CD4-positive, alpha-beta T cell (primary cell): Measurements from ENCODE around the gene ALG12. TPM values are rescaled to one million over a fixed set of nuclear protein-coding genes. Genes with fewer than 3 reads are reported as not detected.

Source experiments
- ATAC-seq: fragments of 200-7000 bp; cut with Tn5 transposase; one replicate; pipeline ENCODE4 v1.10.0; 2022; ENCODE audit warnings: mild to moderate bottlenecking; ENCODE audit not compliant: poor library complexity
- CTCF ChIA-PET: fragments of 350-600 bp; sonication (Branson Sonifier 250); formaldehyde crosslinking; loops from one replicate; lab custom pipeline; 2021; ENCODE audit warnings: antibody characterized with exemption, inconsistent platforms; lab: Charles Lee
- POLR2A ChIA-PET: fragments of 350-600 bp; sonication (Branson Sonifier 250); formaldehyde crosslinking; loops from one replicate; lab custom pipeline; 2021; ENCODE audit warnings: antibody characterized with exemption, inconsistent platforms; lab: Charles Lee
- DNase-seq, 14 experiments: peaks; one replicate each; pipeline ENCODE4 v3.0.0-alpha.2; 2013 to 2020; ENCODE audit warnings: mixed read lengths in 2 of 14
- H3K27ac ChIP-seq, 2 donors: one replicate each; pipeline versions ENCODE4 v1.5.1 to v1.7.0; 2013; ENCODE audit warnings: low read length in 2 of 2, low read depth in 1 of 2, mild to moderate bottlenecking in 1 of 2
- H3K27me3 ChIP-seq, 2 experiments: 1 replicate in 1 of 2; 2 replicates in 1 of 2; pipeline versions ENCODE4 v1.6.1 to v1.7.0; 2013; ENCODE audit warnings: low read length in 2 of 2, control low read depth in 1 of 2, mild to moderate bottlenecking in 1 of 2, moderate library complexity in 1 of 2; ENCODE audit not compliant: insufficient read depth in 2 of 2, control insufficient read depth in 1 of 2
- H3K36me3 ChIP-seq: one replicate; pipeline ENCODE4 v1.6.1; 2013; ENCODE audit warnings: low read length, control low read depth; ENCODE audit not compliant: insufficient read depth
- H3K4me1 ChIP-seq: one replicate; pipeline ENCODE4 v1.6.1; 2013; ENCODE audit warnings: low read length, control low read depth; ENCODE audit not compliant: insufficient read depth
- H3K4me3 ChIP-seq: one replicate; pipeline ENCODE4 v1.5.1; 2013; ENCODE audit warnings: mild to moderate bottlenecking, low read length, moderate library complexity
- H3K9me3 ChIP-seq, 2 experiments: 1 replicate in 1 of 2; 2 replicates in 1 of 2; pipeline versions ENCODE4 v1.6.1 to v1.7.0; 2013; ENCODE audit warnings: low read length in 2 of 2, mild to moderate bottlenecking in 2 of 2, control low read depth in 1 of 2, moderate library complexity in 1 of 2; ENCODE audit not compliant: control insufficient read depth in 1 of 2, insufficient read depth in 1 of 2
- H3K27ac Mint-ChIP-seq: one replicate; pipeline ENCODE4 v1.8.0; 2020; ENCODE audit warnings: mixed read lengths
- H3K27me3 Mint-ChIP-seq: one replicate; pipeline ENCODE4 v1.8.0; 2021; ENCODE audit warnings: mixed read lengths
- H3K36me3 Mint-ChIP-seq: one replicate; pipeline ENCODE4 v1.8.0; 2021; ENCODE audit warnings: low read depth, mixed read lengths
- H3K4me1 Mint-ChIP-seq: one replicate; pipeline ENCODE4 v1.8.0; 2021; ENCODE audit warnings: low read depth, mixed read lengths
- H3K4me3 Mint-ChIP-seq: one replicate; pipeline ENCODE4 v1.8.0; 2020; ENCODE audit warnings: mild to moderate bottlenecking, mixed read lengths
- H3K9me3 Mint-ChIP-seq: one replicate; pipeline ENCODE4 v1.8.0; 2020; ENCODE audit warnings: mixed read lengths
- intact Hi-C, 2 experiments: fragments of 100-400 bp; cut with DNase I in 1 of 2; cut with micrococcal nuclease in 1 of 2; formaldehyde crosslinking; loops; one replicate each; pipeline versions ENCODE4 v1.15.1 to v1.9.0; 2023 to 2025; cut with DNase I, micrococcal nuclease
- total RNA-seq, 174 experiments: library from RNA in 2 of 174; stranded (reverse) in 2 of 174; gene quantifications; one replicate each; pipeline ENCODE4 v1.2.3 and lab custom pipeline; 2021 to 2026
- TF ChIP-seq, protein P1 (sequence below): fragments of 200-600 bp; IDR thresholded peaks from one replicate; pipeline ENCODE4 v1.8.0; 2022; ENCODE audit warnings: antibody characterized with exemption, mild to moderate bottlenecking

The ALG12 gene
- total RNA-seq, 2 experiments from 2014 or later, result 13.5 to 14.6 TPM

- Mint-ChIP-seq H3K4me3 (no peak overlapping the region), H3K9me3 (no peaks in the 10 kb centered on the region), H3K36me3 (peaks cover 7% of the 10 kb centered on the region), H3K4me1 (peaks cover 49% of the 10 kb centered on the region), H3K27me3 (no peaks in the 10 kb centered on the region), H3K27ac (no peak overlapping the region)
- H3K4me3 ChIP-seq, result no peak overlapping the region
- ChIA-PET POLR2A (no interaction called here), CTCF (interaction anchor here (1.4 kb wide), 1 partner anchor 102 kb away, joined by 5 read pairs; no protein-coding TSS in a partner anchor)
- no peaks in the 10 kb centered on the region for H3K27me3 ChIP-seq
- ATAC-seq (no peak), DNase-seq (no peak)
- H3K9me3 ChIP-seq, result peaks cover 0 to under 1% of the 10 kb centered on the region in 2 experiments
- peaks cover 59% of the 10 kb centered on the region for H3K4me1 ChIP-seq
- TF ChIP-seq, protein P1, sequence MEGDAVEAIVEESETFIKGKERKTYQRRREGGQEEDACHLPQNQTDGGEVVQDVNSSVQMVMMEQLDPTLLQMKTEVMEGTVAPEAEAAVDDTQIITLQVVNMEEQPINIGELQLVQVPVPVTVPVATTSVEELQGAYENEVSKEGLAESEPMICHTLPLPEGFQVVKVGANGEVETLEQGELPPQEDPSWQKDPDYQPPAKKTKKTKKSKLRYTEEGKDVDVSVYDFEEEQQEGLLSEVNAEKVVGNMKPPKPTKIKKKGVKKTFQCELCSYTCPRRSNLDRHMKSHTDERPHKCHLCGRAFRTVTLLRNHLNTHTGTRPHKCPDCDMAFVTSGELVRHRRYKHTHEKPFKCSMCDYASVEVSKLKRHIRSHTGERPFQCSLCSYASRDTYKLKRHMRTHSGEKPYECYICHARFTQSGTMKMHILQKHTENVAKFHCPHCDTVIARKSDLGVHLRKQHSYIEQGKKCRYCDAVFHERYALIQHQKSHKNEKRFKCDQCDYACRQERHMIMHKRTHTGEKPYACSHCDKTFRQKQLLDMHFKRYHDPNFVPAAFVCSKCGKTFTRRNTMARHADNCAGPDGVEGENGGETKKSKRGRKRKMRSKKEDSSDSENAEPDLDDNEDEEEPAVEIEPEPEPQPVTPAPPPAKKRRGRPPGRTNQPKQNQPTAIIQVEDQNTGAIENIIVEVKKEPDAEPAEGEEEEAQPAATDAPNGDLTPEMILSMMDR, result no peak
- no peaks in the 10 kb centered on the region for H3K36me3 ChIP-seq
- intact Hi-C loops, result loop anchor here (5.0 to 10.0 kb wide), 4 partner anchors 34 to 279 kb away; partner anchors contain the start of gene PIM3 (in 1 of the 2)
- no peak overlapping the region for H3K27ac ChIP-seq
Observed at GRCh38 chr22:49928185-49928495, 9.9 kb upstream of the ALG12 start.

DNA sequence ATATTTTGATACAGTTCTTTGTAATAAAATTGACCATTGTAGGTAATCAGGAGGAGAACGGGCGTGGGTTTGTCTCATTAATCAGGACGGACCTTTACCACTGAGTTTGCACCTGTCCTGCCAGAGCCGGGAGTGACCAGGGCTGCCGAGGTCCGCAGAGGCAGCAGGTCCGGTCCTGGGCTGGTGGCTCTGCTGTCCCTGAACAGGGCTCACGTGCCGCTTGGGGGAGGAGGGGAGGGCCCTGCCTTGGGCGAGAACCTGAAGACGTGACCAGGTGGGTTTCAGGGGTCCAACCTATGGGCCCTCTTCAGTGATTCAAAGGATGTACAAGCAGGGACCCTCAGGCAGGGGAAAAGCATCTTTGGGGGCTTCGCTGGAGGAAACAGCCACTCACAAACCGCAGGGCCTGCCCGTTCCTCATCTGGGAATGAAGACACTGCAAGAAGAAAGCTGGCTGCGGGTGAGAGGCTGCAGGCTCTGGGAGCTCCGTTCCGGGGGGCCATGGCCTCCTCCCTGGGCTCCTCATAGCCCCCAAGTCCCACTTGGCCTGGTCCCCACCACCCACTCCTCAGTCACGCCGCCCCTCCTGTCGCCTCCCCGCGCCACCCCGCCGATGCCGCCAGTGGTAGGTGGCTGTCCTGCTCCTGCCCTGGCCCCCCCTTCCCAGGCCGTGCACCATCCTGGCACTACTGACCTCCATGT lies 9.4 kb upstream of the ALG12 start:
- Histone ChIP-seq H3K9me3 (no peaks in the 10 kb centered on the region), H3K36me3 (no peaks in the 10 kb centered on the region), H3K4me1 (peaks cover 56% of the 10 kb centered on the region), H3K4me3 (no peak overlapping the region), H3K27ac (no peak overlapping the region), H3K27me3 (no peaks in the 10 kb centered on the region)
- ATAC-seq (no peak), DNase-seq (no peak)
- intact Hi-C loops, result loop anchor here (5.0 to 10.0 kb wide), 4 partner anchors 35 to 280 kb away; partner anchors contain the start of gene PIM3 (in 1 of the 2)
- H3K27me3 Mint-ChIP-seq, result no peaks in the 10 kb centered on the region
- H3K27ac Mint-ChIP-seq, result peak overlapping the region; percentile 82
- H3K4me1 Mint-ChIP-seq, result peaks cover 44% of the 10 kb centered on the region
- H3K36me3 Mint-ChIP-seq, result peaks cover 7% of the 10 kb centered on the region
- TF ChIP-seq, protein P1, result no peak
- H3K9me3 Mint-ChIP-seq, result no peaks in the 10 kb centered on the region
- ChIA-PET CTCF (interaction anchor here (1.4 kb wide), 1 partner anchor 103 kb away, joined by 5 read pairs; no protein-coding TSS in a partner anchor), POLR2A (no interaction called here)
- H3K4me3 Mint-ChIP-seq, result peak overlapping the region; percentile 63

DNA sequence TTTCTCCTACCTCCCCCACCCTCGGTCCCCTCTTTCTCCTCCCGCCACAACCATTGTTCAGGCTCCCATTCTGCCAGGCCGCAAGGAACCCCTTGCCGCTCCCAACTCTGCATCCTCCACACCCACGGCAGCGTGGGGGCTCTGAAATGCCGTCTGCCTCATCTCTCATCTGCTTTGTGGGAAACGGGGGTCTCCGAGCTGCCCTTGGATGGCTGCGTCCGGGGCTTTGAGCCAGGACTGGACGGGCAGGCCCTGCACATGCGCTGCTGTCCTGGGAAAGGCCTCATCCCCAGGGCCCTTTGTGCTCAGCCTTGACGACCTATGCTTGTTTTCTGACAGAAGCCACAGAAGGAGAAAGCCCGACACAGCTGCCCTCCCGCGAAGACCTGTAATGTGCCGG lies 8.7 kb upstream of the ALG12 start:
- no peaks in the 10 kb centered on the region for H3K27me3 Mint-ChIP-seq
- H3K27ac Mint-ChIP-seq, result peak overlapping the region; percentile 82
- TF ChIP-seq, protein P1, result no peak
- DNase-seq (peak in 1 of 14 experiments; percentile 45), ATAC-seq (no peak)
- Histone ChIP-seq H3K27me3 (no peaks in the 10 kb centered on the region), H3K4me3 (no peak overlapping the region), H3K36me3 (peaks cover 1% of the 10 kb centered on the region), H3K4me1 (peaks cover 55% of the 10 kb centered on the region), H3K27ac (no peak overlapping the region), H3K9me3 (no peaks in the 10 kb centered on the region)
- ChIA-PET CTCF (interaction anchor here (1.4 to 1.9 kb wide), 3 partner anchors 67 to 103 kb away, joined by 5 to 10 read pairs (median 7); no protein-coding TSS in a partner anchor), POLR2A (interaction anchor here (1.9 kb wide), 1 partner anchor 9 kb away, joined by 9 read pairs; no protein-coding TSS in a partner anchor)
- intact Hi-C loops, result loop anchor here (5.0 to 10.0 kb wide), 4 partner anchors 35 to 280 kb away; partner anchors contain the start of gene PIM3 (in 1 of the 2)
- peaks cover 44% of the 10 kb centered on the region for H3K4me1 Mint-ChIP-seq
- H3K9me3 Mint-ChIP-seq, result no peaks in the 10 kb centered on the region
- H3K4me3 Mint-ChIP-seq, result peak overlapping the region; percentile 63
- H3K36me3 Mint-ChIP-seq, result peaks cover 7% of the 10 kb centered on the region
